HCT116 (cell line): ENCODE data around the gene LRRC7. TPM values are rescaled to one million over a fixed set of nuclear protein-coding genes. Genes with fewer than 3 reads are reported as not detected.

Experiments
- ATAC-seq: fragments of 200-7000 bp; cut with Tn5 transposase; 2 replicates; pipeline ENCODE4 v1.9.1; 2020; ENCODE audit warnings: mild to moderate bottlenecking, moderate library complexity
- BruUV-seq: library from RNA; stranded (reverse); fragments of 400-500 nt; replicated peaks from 2 replicates; lab custom pipeline; 2021; lab: Mats Ljungman, UMichigan
- CTCF ChIA-PET: fragments of 300-600 bp; sonication (Branson Sonifier 250); formaldehyde crosslinking; loops from one replicate; lab custom pipeline; 2021; ENCODE audit warnings: antibody characterized with exemption; lab: Charles Lee
- POLR2A ChIA-PET: fragments of 300-600, 350-600 bp; sonication (Branson Sonifier 250); formaldehyde crosslinking; loops from one replicate; lab custom pipeline; 2021; ENCODE audit warnings: antibody characterized with exemption; lab: Charles Lee
- RAD21 ChIA-PET, 2 experiments: fragments of 300-600 bp; sonication (Branson Sonifier 250); formaldehyde crosslinking; loops; one replicate each; lab custom pipeline; 2023; ENCODE audit warnings: low total read pairs in 2 of 2; ENCODE audit not compliant: uncharacterized antibody in 2 of 2, unreplicated experiment in 2 of 2, low non-redundant PET in 1 of 2; lab: Charles Lee
- DNase-seq: peaks from one replicate; pipeline ENCODE4 v3.0.0-alpha.2; 2010; ENCODE audit warnings: low read depth, low spot score
- H2AFZ ChIP-seq: fragments of 200-600 bp; shearing (Covaris generic), sonication (generic); 2 replicates; pipeline ENCODE4 v1.6.1; 2017; ENCODE audit warnings: low read depth, mixed run types, mixed read lengths, antibody characterized with exemption, low read length; ENCODE audit not compliant: poor library complexity, severe bottlenecking
- H3K27ac ChIP-seq: 2 replicates; pipeline ENCODE4 v1.5.1; 2012; ENCODE audit warnings: low read depth, low read length
- H3K27me3 ChIP-seq: fragments of 200-600 bp; sonication (generic); 2 replicates; pipeline ENCODE4 v1.6.1; 2016; ENCODE audit warnings: mixed run types, low read length, mixed read lengths; ENCODE audit not compliant: insufficient read depth
- H3K36me3 ChIP-seq, 2 experiments: fragments of 200-500 bp in 1 of 2; fragments of 200-600 bp in 1 of 2; sonication (Bioruptor generic) in 1 of 2; sonication (generic) in 1 of 2; 2 replicates each; pipeline versions ENCODE4 v1.5.1 to v1.6.1; 2014 to 2016; ENCODE audit warnings: low read length in 2 of 2, inconsistent platforms in 1 of 2, mixed read lengths in 1 of 2, mixed run types in 1 of 2; ENCODE audit not compliant: insufficient read depth in 2 of 2, control insufficient read depth in 1 of 2
- H3K4me1 ChIP-seq, 2 experiments: fragments of 200-600 bp in 1 of 2; sonication (generic) in 1 of 2; 2 replicates each; pipeline versions ENCODE4 v1.5.1 to v1.6.1; 2012 to 2017; ENCODE audit warnings: low read length in 2 of 2, inconsistent platforms in 1 of 2, mild to moderate bottlenecking in 1 of 2, mixed read lengths in 1 of 2, mixed run types in 1 of 2, moderate library complexity in 1 of 2; ENCODE audit not compliant: insufficient read depth in 2 of 2, control insufficient read depth in 1 of 2
- H3K4me2 ChIP-seq: fragments of 200-600 bp; sonication (generic); 2 replicates; pipeline ENCODE4 v1.6.1; 2017; ENCODE audit warnings: mixed run types, low read length, mixed read lengths
- H3K4me3 ChIP-seq, 2 experiments: fragments of 200-600 bp in 1 of 2; sonication (generic) in 1 of 2; replicated peaks in 1 of 2; 2 replicates each; pipeline ENCODE4 v1.5.1; 2011 to 2016; ENCODE audit warnings: low read length in 2 of 2, control low read depth in 1 of 2, low read depth in 1 of 2, mild to moderate bottlenecking in 1 of 2, mixed read lengths in 1 of 2, mixed run types in 1 of 2
- H3K79me2 ChIP-seq: fragments of 200-600 bp; sonication (generic); 2 replicates; pipeline ENCODE4 v1.6.1; 2017; ENCODE audit warnings: mild to moderate bottlenecking, mixed run types, low read length, moderate library complexity, mixed read lengths; ENCODE audit not compliant: insufficient read depth
- H3K9ac ChIP-seq: fragments of 200-600 bp; sonication (generic); 2 replicates; pipeline ENCODE4 v1.6.1; 2016; ENCODE audit warnings: low read length, mixed read lengths
- H3K9me2 ChIP-seq: fragments of 200-600 bp; sonication (generic), shearing (Covaris generic); 2 replicates; pipeline ENCODE4 v1.6.1; 2017; ENCODE audit warnings: mixed run types, mild to moderate bottlenecking, moderate library complexity; ENCODE audit not compliant: insufficient read depth
- H3K9me3 ChIP-seq, 2 experiments: fragments of 200-500 bp in 1 of 2; fragments of 200-600 bp in 1 of 2; sonication (Bioruptor generic) in 1 of 2; sonication (generic) in 1 of 2; 2 replicates each; pipeline ENCODE4 v1.6.1; 2014 to 2017; ENCODE audit warnings: low read length in 2 of 2, mixed read lengths in 2 of 2, inconsistent platforms in 1 of 2, low read depth in 1 of 2, mild to moderate bottlenecking in 1 of 2, mixed run types in 1 of 2, moderate library complexity in 1 of 2; ENCODE audit not compliant: control insufficient read depth in 1 of 2, insufficient read depth in 1 of 2
- H4K20me1 ChIP-seq: fragments of 200-600 bp; sonication (generic), shearing (Covaris generic); 2 replicates; pipeline ENCODE4 v1.6.1; 2017; ENCODE audit warnings: mixed run types, mild to moderate bottlenecking, moderate library complexity; ENCODE audit not compliant: insufficient read depth
- CBX3 ChIP-seq: IDR thresholded peaks from 2 replicates; pipeline ENCODE4 v1.6.1; 2012; ENCODE audit warnings: low read depth
- CEBPB ChIP-seq: IDR thresholded peaks from 2 replicates; pipeline ENCODE4 v1.6.1; 2012; ENCODE audit warnings: low read depth
- EGR1 ChIP-seq: IDR thresholded peaks from 2 replicates; pipeline ENCODE4 v1.6.1; 2012; ENCODE audit warnings: low read depth
- ELF1 ChIP-seq: IDR thresholded peaks from 2 replicates; pipeline ENCODE4 v1.6.1; 2012; ENCODE audit warnings: low read depth, borderline replicate concordance
- EZH2 ChIP-seq: fragments of 200-600 bp; sonication (generic); IDR thresholded peaks from 2 replicates; pipeline ENCODE4 v1.6.1; 2017; ENCODE audit warnings: antibody characterized with exemption, mixed run types
- EZH2phosphoT487 ChIP-seq: fragments of 200-600 bp; IDR thresholded peaks from 2 replicates; pipeline ENCODE4 v1.6.1; 2018; ENCODE audit warnings: antibody characterized with exemption, borderline replicate concordance
- FOSL1 ChIP-seq: IDR thresholded peaks from 2 replicates; pipeline ENCODE4 v1.6.1; 2012; ENCODE audit warnings: low read depth
- JUND ChIP-seq: IDR thresholded peaks from 2 replicates; pipeline ENCODE4 v1.6.1; 2012
- POLR2A ChIP-seq: IDR thresholded peaks from 2 replicates; pipeline ENCODE4 v1.7.0; 2011; ENCODE audit warnings: borderline replicate concordance; ENCODE audit not compliant: insufficient read depth, insufficient read length; ENCODE audit errors: extremely low read depth
- POLR2AphosphoS5 ChIP-seq: IDR thresholded peaks from 2 replicates; pipeline ENCODE4 v1.6.1; 2011; ENCODE audit warnings: mild to moderate bottlenecking, low read depth, low read length, moderate library complexity
- SIN3A ChIP-seq: IDR thresholded peaks from 2 replicates; pipeline ENCODE4 v1.6.1; 2012; ENCODE audit warnings: low read depth
- SP1 ChIP-seq: IDR thresholded peaks from 2 replicates; pipeline ENCODE4 v1.6.1; 2012; ENCODE audit warnings: low read depth
- SRF ChIP-seq: IDR thresholded peaks from 2 replicates; pipeline ENCODE4 v1.6.1; 2012; ENCODE audit warnings: low read depth
- TCF7L2 ChIP-seq: IDR thresholded peaks from 2 replicates; pipeline ENCODE4 v1.7.0; 2011; ENCODE audit warnings: borderline replicate concordance, inconsistent platforms; ENCODE audit not compliant: insufficient read depth, insufficient read length; ENCODE audit errors: extremely low read depth
- YY1 ChIP-seq: IDR thresholded peaks from 2 replicates; pipeline ENCODE4 v1.6.1; 2011; ENCODE audit warnings: low read length, low read depth, moderate library complexity, mild to moderate bottlenecking; ENCODE audit not compliant: insufficient replicate concordance; ENCODE audit errors: extremely low read depth
- ZNF274 ChIP-seq: fragments of 200-500 bp; sonication (Bioruptor generic); IDR thresholded peaks from 2 replicates; pipeline ENCODE4 v1.6.1; 2014; ENCODE audit warnings: mild to moderate bottlenecking, low read depth, low read length, inconsistent platforms
- intact Hi-C: fragments of 100-400 bp; cut with micrococcal nuclease; formaldehyde crosslinking; loops from 2 replicates; pipeline ENCODE4 v1.10.0; 2022
- total RNA-seq: library from RNA; stranded (reverse); gene quantifications from one replicate; pipeline ENCODE4 v1.2.1, GENCODE V29; 2021; ENCODE audit not compliant: unreplicated experiment
- TF ChIP-seq, protein P1 (sequence below): IDR thresholded peaks from 2 replicates; pipeline ENCODE4 v1.6.1; 2012; ENCODE audit warnings: low read depth
- TF ChIP-seq, protein P2 (sequence below): IDR thresholded peaks from 2 replicates; pipeline ENCODE4 v1.6.1; 2012
- TF ChIP-seq, protein P3 (sequence below): IDR thresholded peaks from 2 replicates; pipeline ENCODE4 v1.6.1; 2011; ENCODE audit warnings: mild to moderate bottlenecking, low read length, moderate library complexity; ENCODE audit not compliant: insufficient replicate concordance; ENCODE audit errors: extremely low read depth
- TF ChIP-seq, protein P4 (sequence below): IDR thresholded peaks from 2 replicates; pipeline ENCODE4 v1.6.1; 2012

LRRC7 gene
- total RNA-seq, 1 experiment from 2014 or later: not detected

DNA sequence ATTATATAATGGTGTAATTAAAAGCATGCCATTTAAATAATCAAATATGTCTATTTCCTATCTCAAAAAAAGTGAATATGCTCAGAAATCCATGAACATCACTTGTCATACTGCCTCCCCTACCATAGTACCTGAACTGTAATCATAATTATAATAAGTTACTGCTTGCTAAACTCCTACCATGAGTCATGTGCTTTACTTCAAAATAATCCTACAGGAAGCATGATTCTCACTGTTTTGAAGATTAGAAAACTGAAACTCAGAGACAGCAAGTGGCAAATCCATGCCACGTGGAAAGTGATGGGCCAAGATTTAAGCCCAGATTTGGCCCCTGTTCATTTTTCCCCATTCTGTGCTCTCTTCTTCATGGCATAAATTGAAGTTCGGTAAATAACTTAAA is 5.2 kb downstream of the LRRC7 start:
- no peaks in the 10 kb centered on the region for H4K20me1 ChIP-seq
- TF ChIP-seq POLR2A (no peak), JUND (no peak), SIN3A (no peak), CEBPB (no peak), ZNF274 (no peak), SRF (no peak), SP1 (no peak), FOSL1 (no peak), YY1 (no peak), EZH2phosphoT487 (no peak), ELF1 (no peak), CBX3 (no peak), EZH2 (no peak), TCF7L2 (no peak), POLR2AphosphoS5 (no peak), EGR1 (no peak)
- TF ChIP-seq, protein P1, sequence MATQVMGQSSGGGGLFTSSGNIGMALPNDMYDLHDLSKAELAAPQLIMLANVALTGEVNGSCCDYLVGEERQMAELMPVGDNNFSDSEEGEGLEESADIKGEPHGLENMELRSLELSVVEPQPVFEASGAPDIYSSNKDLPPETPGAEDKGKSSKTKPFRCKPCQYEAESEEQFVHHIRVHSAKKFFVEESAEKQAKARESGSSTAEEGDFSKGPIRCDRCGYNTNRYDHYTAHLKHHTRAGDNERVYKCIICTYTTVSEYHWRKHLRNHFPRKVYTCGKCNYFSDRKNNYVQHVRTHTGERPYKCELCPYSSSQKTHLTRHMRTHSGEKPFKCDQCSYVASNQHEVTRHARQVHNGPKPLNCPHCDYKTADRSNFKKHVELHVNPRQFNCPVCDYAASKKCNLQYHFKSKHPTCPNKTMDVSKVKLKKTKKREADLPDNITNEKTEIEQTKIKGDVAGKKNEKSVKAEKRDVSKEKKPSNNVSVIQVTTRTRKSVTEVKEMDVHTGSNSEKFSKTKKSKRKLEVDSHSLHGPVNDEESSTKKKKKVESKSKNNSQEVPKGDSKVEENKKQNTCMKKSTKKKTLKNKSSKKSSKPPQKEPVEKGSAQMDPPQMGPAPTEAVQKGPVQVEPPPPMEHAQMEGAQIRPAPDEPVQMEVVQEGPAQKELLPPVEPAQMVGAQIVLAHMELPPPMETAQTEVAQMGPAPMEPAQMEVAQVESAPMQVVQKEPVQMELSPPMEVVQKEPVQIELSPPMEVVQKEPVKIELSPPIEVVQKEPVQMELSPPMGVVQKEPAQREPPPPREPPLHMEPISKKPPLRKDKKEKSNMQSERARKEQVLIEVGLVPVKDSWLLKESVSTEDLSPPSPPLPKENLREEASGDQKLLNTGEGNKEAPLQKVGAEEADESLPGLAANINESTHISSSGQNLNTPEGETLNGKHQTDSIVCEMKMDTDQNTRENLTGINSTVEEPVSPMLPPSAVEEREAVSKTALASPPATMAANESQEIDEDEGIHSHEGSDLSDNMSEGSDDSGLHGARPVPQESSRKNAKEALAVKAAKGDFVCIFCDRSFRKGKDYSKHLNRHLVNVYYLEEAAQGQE: no peak
- TF ChIP-seq, protein P2, sequence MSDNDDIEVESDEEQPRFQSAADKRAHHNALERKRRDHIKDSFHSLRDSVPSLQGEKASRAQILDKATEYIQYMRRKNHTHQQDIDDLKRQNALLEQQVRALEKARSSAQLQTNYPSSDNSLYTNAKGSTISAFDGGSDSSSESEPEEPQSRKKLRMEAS: no peak
- TF ChIP-seq, protein P3, sequence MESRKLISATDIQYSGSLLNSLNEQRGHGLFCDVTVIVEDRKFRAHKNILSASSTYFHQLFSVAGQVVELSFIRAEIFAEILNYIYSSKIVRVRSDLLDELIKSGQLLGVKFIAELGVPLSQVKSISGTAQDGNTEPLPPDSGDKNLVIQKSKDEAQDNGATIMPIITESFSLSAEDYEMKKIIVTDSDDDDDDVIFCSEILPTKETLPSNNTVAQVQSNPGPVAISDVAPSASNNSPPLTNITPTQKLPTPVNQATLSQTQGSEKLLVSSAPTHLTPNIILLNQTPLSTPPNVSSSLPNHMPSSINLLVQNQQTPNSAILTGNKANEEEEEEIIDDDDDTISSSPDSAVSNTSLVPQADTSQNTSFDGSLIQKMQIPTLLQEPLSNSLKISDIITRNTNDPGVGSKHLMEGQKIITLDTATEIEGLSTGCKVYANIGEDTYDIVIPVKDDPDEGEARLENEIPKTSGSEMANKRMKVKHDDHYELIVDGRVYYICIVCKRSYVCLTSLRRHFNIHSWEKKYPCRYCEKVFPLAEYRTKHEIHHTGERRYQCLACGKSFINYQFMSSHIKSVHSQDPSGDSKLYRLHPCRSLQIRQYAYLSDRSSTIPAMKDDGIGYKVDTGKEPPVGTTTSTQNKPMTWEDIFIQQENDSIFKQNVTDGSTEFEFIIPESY: no peak
- TF ChIP-seq, protein P4, sequence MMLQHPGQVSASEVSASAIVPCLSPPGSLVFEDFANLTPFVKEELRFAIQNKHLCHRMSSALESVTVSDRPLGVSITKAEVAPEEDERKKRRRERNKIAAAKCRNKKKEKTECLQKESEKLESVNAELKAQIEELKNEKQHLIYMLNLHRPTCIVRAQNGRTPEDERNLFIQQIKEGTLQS: no peak
- H3K79me2 ChIP-seq: no peaks in the 10 kb centered on the region
- H3K9me2 ChIP-seq: no peaks in the 10 kb centered on the region
- no peak overlapping the region for H3K9ac ChIP-seq
- H3K9me3 ChIP-seq: no peaks in the 10 kb centered on the region
- ChIA-PET CTCF (no interaction called here), POLR2A (no interaction called here), RAD21 (no interaction called here)
- H3K27ac ChIP-seq: no peak overlapping the region
- ATAC-seq (no peak), DNase-seq (no peak)
- H3K4me3 ChIP-seq: no peak overlapping the region
- no peak overlapping the region for H2AFZ ChIP-seq
- H3K36me3 ChIP-seq: no peaks in the 10 kb centered on the region
- H3K4me2 ChIP-seq: no peak overlapping the region
- intact Hi-C loops: no loop called here
- no peaks in the 10 kb centered on the region for H3K27me3 ChIP-seq
- BruUV-seq: no TSS peak
- no peaks in the 10 kb centered on the region for H3K4me1 ChIP-seq
